Sigmoid colon (tissue), 7 donors: ENCODE data around the gene TRERF1. TPM values are rescaled to one million over a fixed set of nuclear protein-coding genes. Genes with fewer than 3 reads are reported as not detected.

Source experiments
- DNase-seq: peaks from one replicate; pipeline ENCODE4 v3.0.0-alpha.2; 2019
- H3K27ac ChIP-seq, 4 donors: fragments of 200-600 bp; sonication (generic); one replicate each; pipeline ENCODE4 v1.5.1; 2016 to 2019; ENCODE audit warnings: mild to moderate bottlenecking in 1 of 4
- H3K27me3 ChIP-seq, 3 donors: fragments of 200-600 bp; sonication (generic); one replicate each; pipeline ENCODE4 v1.5.1; 2019; ENCODE audit warnings: mild to moderate bottlenecking in 1 of 3
- H3K36me3 ChIP-seq, 4 donors: fragments of 200-600 bp; sonication (generic); one replicate each; pipeline ENCODE4 v1.5.1; 2016 to 2019
- H3K4me1 ChIP-seq, 4 donors: fragments of 200-600 bp; sonication (generic); one replicate each; pipeline ENCODE4 v1.5.1; 2017 to 2019
- H3K4me3 ChIP-seq, 4 donors: fragments of 200-600 bp; sonication (generic); one replicate each; pipeline ENCODE4 v1.5.1; 2017 to 2019; ENCODE audit warnings: mild to moderate bottlenecking in 2 of 4, moderate library complexity in 1 of 4
- H3K9me3 ChIP-seq, 4 donors: fragments of 200-600 bp in 3 of 4; sonication (generic) in 3 of 4; one replicate each; pipeline versions ENCODE4 v1.5.1 to v1.6.1; 2013 to 2019
- CTCF ChIP-seq, 4 experiments: fragments of 450-650 bp in 3 of 4; fragments of 200-600 bp in 1 of 4; IDR thresholded peaks; one replicate each; pipeline ENCODE4 v1.5.1; 2016 to 2019; ENCODE audit warnings: antibody characterized with exemption in 4 of 4, mild to moderate bottlenecking in 3 of 4, moderate library complexity in 2 of 4
- EP300 ChIP-seq, 4 donors: sonication (generic); formaldehyde crosslinking; IDR thresholded peaks; one replicate each; pipeline ENCODE4 v1.6.1; 2017; ENCODE audit warnings: antibody characterized with exemption in 4 of 4
- POLR2A ChIP-seq, 2 donors: fragments of 450-650 bp; IDR thresholded peaks; one replicate each; pipeline ENCODE4 v1.6.1; 2016; ENCODE audit warnings: antibody characterized with exemption in 2 of 2, mild to moderate bottlenecking in 2 of 2, moderate library complexity in 2 of 2
- POLR2AphosphoS5 ChIP-seq, 4 donors: sonication (generic); formaldehyde crosslinking; IDR thresholded peaks; one replicate each; pipeline ENCODE4 v1.6.1; 2017; ENCODE audit warnings: antibody characterized with exemption in 4 of 4
- WGBS, 2 donors: extraction: QIAGEN DNeasy Blood & Tissue Kit; methylation state at CpG; one replicate each; pipeline ENCODE4 v1.1.7; 2013; 5-methylcytosine and 5-hydroxymethylcytosine counted together
- intact Hi-C: fragments of 100-400 bp; cut with DNase I; formaldehyde crosslinking; loops from one replicate; pipeline ENCODE4 v1.15.1; 2023
- polyA plus RNA-seq, 3 donors: library from polyadenylated mRNA; stranded (reverse); fragments of 200-250 nt; gene quantifications; one replicate each; pipeline ENCODE4 v1.2.3, GENCODE V29; 2013
- total RNA-seq, 4 donors: library from RNA; depleted of rRNA; stranded (reverse); fragments of >200 nt; gene quantifications; one replicate each; pipeline ENCODE4 v1.1.0, GENCODE V29; 2016
- donor health status: healthy with polysubstance abuse.
- donor health status: Bipolar disorder and iron deficiency.
- donor health status: healthy.

The TRERF1 gene
- total and polyA plus RNA-seq, 7 donors = 0.46 to 10.5 (median 4.6) TPM

GRCh38 chr6:42268016-42268834 is 183.5 kb downstream of the TRERF1 start:
- H3K27me3 ChIP-seq = no peaks in the 10 kb centered on the region
- no peak overlapping the region for H3K4me3 ChIP-seq
- H3K36me3 ChIP-seq = peaks cover 0 to 19% (median 4%) of the 10 kb centered on the region in 4 donors
- no peak for DNase-seq
- intact Hi-C loops = no loop called here
- H3K4me1 ChIP-seq = peaks cover 0 to 13% (median 3%) of the 10 kb centered on the region in 4 donors
- TF ChIP-seq EP300 (IDR thresholded peaks at IDR 0.05) (no peak), POLR2AphosphoS5 (IDR thresholded peaks at IDR 0.05) (no peak), CTCF (IDR thresholded peaks at IDR 0.05) (no peak), POLR2A (IDR thresholded peaks at IDR 0.05) (no peak)
- H3K27ac ChIP-seq = no peak overlapping the region
- 96 to 97% methylated on average over 14 of the region's 14 CpGs for WGBS, 2 donors
- no peaks in the 10 kb centered on the region for H3K9me3 ChIP-seq

GRCh38 chr6:42266538-42266937 is 185.2 kb downstream of the TRERF1 start:
- no peak for DNase-seq
- Histone ChIP-seq H3K27ac (no peak overlapping the region), H3K36me3 (peaks cover 0 to 19% (median 4%) of the 10 kb centered on the region in 4 donors), H3K9me3 (no peaks in the 10 kb centered on the region), H3K4me1 (peaks cover 0 to 7% (median 0%) of the 10 kb centered on the region in 4 donors), H3K4me3 (no peak overlapping the region), H3K27me3 (no peaks in the 10 kb centered on the region)
- no peak for TF ChIP-seq EP300 (IDR thresholded peaks at IDR 0.05)
- TF ChIP-seq CTCF (IDR thresholded peaks at IDR 0.05) = no peak
- TF ChIP-seq POLR2A (IDR thresholded peaks at IDR 0.05) = no peak
- no peak for TF ChIP-seq POLR2AphosphoS5 (IDR thresholded peaks at IDR 0.05)
- intact Hi-C loops = no loop called here
- WGBS, 2 donors = 67 to 83% methylated on average over 1 of the region's 1 CpG

- intact Hi-C loops = loop anchor here (5.0 kb wide), 2 partner anchors 187 to 267 kb away; partner anchors contain the start of gene TRERF1
- peak; percentile 53 for DNase-seq
- H3K4me1 ChIP-seq = peaks cover 0 to 21% (median 6%) of the 10 kb centered on the region in 4 donors
- H3K27me3 ChIP-seq = no peaks in the 10 kb centered on the region
- TF ChIP-seq POLR2AphosphoS5 (IDR thresholded peaks at IDR 0.05) (no peak), EP300 (IDR thresholded peaks at IDR 0.05) (no peak), POLR2A (IDR thresholded peaks at IDR 0.05) (no peak), CTCF (IDR thresholded peaks at IDR 0.05) (no peak)
- H3K36me3 ChIP-seq = peaks cover 0 to 19% (median 4%) of the 10 kb centered on the region in 4 donors
- 91 to 94% methylated on average over 5 of the region's 5 CpGs for WGBS, 2 donors
- no peak overlapping the region for H3K27ac ChIP-seq
- H3K4me3 ChIP-seq = no peak overlapping the region
- no peaks in the 10 kb centered on the region for H3K9me3 ChIP-seq
Observed at GRCh38 chr6:42264852-42265390, 186.8 kb downstream of the TRERF1 start.

GRCh38 chr6:42264162-42264851 is 187.4 kb downstream of the TRERF1 start:
- no peak overlapping the region for H3K27ac ChIP-seq
- peaks cover 0 to 24% (median 6%) of the 10 kb centered on the region in 4 donors for H3K4me1 ChIP-seq
- peak; percentile 62 for DNase-seq
- H3K4me3 ChIP-seq = no peak overlapping the region
- intact Hi-C loops = loop anchor here (5.0 kb wide), 2 partner anchors 188 to 268 kb away; partner anchors contain the start of gene TRERF1
- 76 to 79% methylated on average over 10 of the region's 10 CpGs for WGBS, 2 donors
- no peaks in the 10 kb centered on the region for H3K9me3 ChIP-seq
- H3K27me3 ChIP-seq = no peaks in the 10 kb centered on the region
- TF ChIP-seq POLR2A (IDR thresholded peaks at IDR 0.05) = no peak
- no peak for TF ChIP-seq CTCF (IDR thresholded peaks at IDR 0.05)
- no peak for TF ChIP-seq EP300 (IDR thresholded peaks at IDR 0.05)
- no peak for TF ChIP-seq POLR2AphosphoS5 (IDR thresholded peaks at IDR 0.05)
- H3K36me3 ChIP-seq = peaks cover 0 to 21% (median 4%) of the 10 kb centered on the region in 4 donors
